K562 (cell line): Measurements from ENCODE around the gene HCRTR1. TPM values are rescaled to one million over a fixed set of nuclear protein-coding genes. Genes with fewer than 3 reads are reported as not detected.
A peak's percentile ranks its signal among the peaks of the same experiment; 100 is the strongest.

Experiments
- ARHGAP35 ChIP-seq: fragments of 450-650 bp; IDR thresholded peaks from 2 replicates; pipeline ENCODE4 v1.6.1; 2018; ENCODE audit not compliant: partially characterized antibody
- C11orf30 ChIP-seq: fragments of 450-650 bp; IDR thresholded peaks from 2 replicates; pipeline ENCODE4 v1.6.1; 2016; ENCODE audit warnings: low read depth, mild to moderate bottlenecking
- CHD7 ChIP-seq: fragments of 200-600 bp; sonication (generic); IDR thresholded peaks from one replicate; pipeline ENCODE4 v1.6.1; 2012; ENCODE audit warnings: mild to moderate bottlenecking, low read depth, low read length, inconsistent platforms
- FIP1L1 ChIP-seq: fragments of 200-400 bp; formaldehyde crosslinking; IDR thresholded peaks from 2 replicates; pipeline ENCODE4 v1.6.1; 2018; ENCODE audit warnings: mild to moderate bottlenecking, low read depth, low read length; ENCODE audit not compliant: poor library complexity, severe bottlenecking
- NONO ChIP-seq, 2 experiments: fragments of 200-400 bp in 1 of 2; fragments of 450-650 bp in 1 of 2; formaldehyde crosslinking in 1 of 2; IDR thresholded peaks; 2 replicates each; pipeline ENCODE4 v1.6.1; 2017; ENCODE audit warnings: low read depth in 2 of 2, mild to moderate bottlenecking in 2 of 2, moderate library complexity in 2 of 2, low read length in 1 of 2
- REST ChIP-seq, 2 experiments: fragments of 450-650 bp; formaldehyde crosslinking in 1 of 2; IDR thresholded peaks; 2 replicates each; pipeline versions ENCODE4 v1.4.0 to v1.6.1; 2014 to 2020; ENCODE audit warnings: mild to moderate bottlenecking in 2 of 2, borderline replicate concordance in 1 of 2, low read depth in 1 of 2
- SREBF2 ChIP-seq: sonication (generic); formaldehyde crosslinking; IDR thresholded peaks from 2 replicates; pipeline ENCODE4 v1.4.0; 2020; ENCODE audit warnings: mild to moderate bottlenecking, missing genetic modification reagents
- polyA plus RNA-seq, 8 experiments: library from polyadenylated mRNA; depleted of rRNA in 4 of 8; stranded (reverse) in 5 of 8; unstranded in 3 of 8; fragments of >200 nt; fragmentation: Nextera tagmentation in 2 of 8; fragmentation: Illumina TruSeq in 1 of 8; extraction: Ambion mirVana in 2 of 8; extraction: Trizol in 1 of 8; gene quantifications; 2 replicates each; pipeline versions ENCODE4 v1.2.1 to v1.2.3, GENCODE V29; 2011 to 2014; ENCODE audit warnings: inconsistent platforms in 1 of 8, missing spikeins in 1 of 8
- total RNA-seq, 7 experiments: library from RNA; depleted of rRNA in 6 of 7; stranded (reverse); fragments of >200 nt in 6 of 7; fragmentation: Illumina TruSeq in 2 of 7; extraction: Trizol in 2 of 7; gene quantifications; 2 replicates each; pipeline versions ENCODE4 v1.2.1 to v1.2.3, GENCODE V29; 2011 to 2021; ENCODE audit warnings: low replicate concordance in 1 of 7

Gene HCRTR1
- total and polyA plus RNA-seq, 9 of the 15 experiments (the other 6 are each of a cell fraction or from before 2014, with no cell fraction given) = not detected

- TF ChIP-seq NONO (IDR thresholded peaks at IDR 0.05; ENCODE audit: low read depth in 2 of 2, low read length in 1 of 2) (no peak), REST (IDR thresholded peaks at IDR 0.05; ENCODE audit: borderline replicate concordance) (no peak), REST (CRISPR knock-in tag; IDR thresholded peaks at IDR 0.05; ENCODE audit: low read depth) (peak; percentile 72; the same call in 1 of the 2 replicates), C11orf30 (peak; percentile 99), CHD7 (no peak), ARHGAP35 (no peak), FIP1L1 (peak; percentile 57), SREBF2 (no peak)
Measured at GRCh38 chr1:31644560-31645273, 27.2 kb downstream of the HCRTR1 start, which contains the start of gene PEF1 (continued).
